H9 (cell line): ENCODE results near the gene SNAP25. TPM values are rescaled to one million over a fixed set of nuclear protein-coding genes. Genes with fewer than 3 reads are reported as not detected.

Source experiments
- DNase-seq: peaks from one replicate; pipeline ENCODE4 v3.0.0-alpha.2; 2017
- H2AFZ ChIP-seq: one replicate; pipeline ENCODE4 v1.6.1; 2013; ENCODE audit warnings: mild to moderate bottlenecking, low read length, control low read depth, moderate library complexity
- H2AK5ac ChIP-seq: 2 replicates; pipeline ENCODE4 v1.6.1; 2013; ENCODE audit warnings: low read length, control low read depth, mixed read lengths; ENCODE audit not compliant: insufficient read length
- H2BK120ac ChIP-seq: one replicate; pipeline ENCODE4 v1.6.1; 2013; ENCODE audit warnings: low read depth, mild to moderate bottlenecking, low read length, control low read depth, inconsistent platforms; ENCODE audit not compliant: poor library complexity, severe bottlenecking
- H2BK12ac ChIP-seq: 2 replicates; pipeline ENCODE4 v1.6.1; 2013; ENCODE audit warnings: low read length, control low read depth, mixed read lengths, low read depth; ENCODE audit not compliant: insufficient read length
- H2BK15ac ChIP-seq: 2 replicates; pipeline ENCODE4 v1.6.1; 2013; ENCODE audit warnings: low read depth, low read length, control low read depth
- H2BK20ac ChIP-seq: one replicate; pipeline ENCODE4 v1.6.1; 2013; ENCODE audit warnings: low read depth, mild to moderate bottlenecking, low read length, control low read depth, inconsistent platforms; ENCODE audit not compliant: poor library complexity, severe bottlenecking
- H2BK5ac ChIP-seq: 2 replicates; pipeline ENCODE4 v1.6.1; 2013; ENCODE audit warnings: low read length, control low read depth, mixed read lengths; ENCODE audit not compliant: insufficient read length
- H3K14ac ChIP-seq: 2 replicates; pipeline ENCODE4 v1.6.1; 2013; ENCODE audit warnings: low read length, control low read depth; ENCODE audit not compliant: insufficient read depth
- H3K18ac ChIP-seq: 2 replicates; pipeline ENCODE4 v1.6.1; 2013; ENCODE audit warnings: low read depth, mild to moderate bottlenecking, mixed read lengths, low read length, control low read depth; ENCODE audit not compliant: insufficient read length
- H3K23ac ChIP-seq: 2 replicates; pipeline ENCODE4 v1.6.1; 2013; ENCODE audit warnings: low read length, control low read depth, mixed read lengths, low read depth; ENCODE audit not compliant: insufficient read length
- H3K23me2 ChIP-seq: 2 replicates; pipeline ENCODE4 v1.6.1; 2013; ENCODE audit warnings: low read depth, mild to moderate bottlenecking, mixed read lengths, low read length, control low read depth; ENCODE audit not compliant: insufficient read length, poor library complexity, severe bottlenecking
- H3K27ac ChIP-seq: 2 replicates; pipeline ENCODE4 v1.5.1; 2013; ENCODE audit warnings: low read length, control low read depth, mixed read lengths, low read depth; ENCODE audit not compliant: insufficient read length
- H3K27me3 ChIP-seq: 2 replicates; pipeline ENCODE4 v1.6.1; 2013; ENCODE audit warnings: low read length, control low read depth, inconsistent platforms; ENCODE audit not compliant: insufficient read depth
- H3K4ac ChIP-seq: 2 replicates; pipeline ENCODE4 v1.6.1; 2013; ENCODE audit warnings: low read depth, mild to moderate bottlenecking, control low read depth, inconsistent platforms, low read length, moderate library complexity
- H3K4me1 ChIP-seq: 2 replicates; pipeline ENCODE4 v1.6.1; 2013; ENCODE audit warnings: low read length, control low read depth, inconsistent platforms; ENCODE audit not compliant: insufficient read depth
- H3K4me2 ChIP-seq: 2 replicates; pipeline ENCODE4 v1.6.1; 2013; ENCODE audit warnings: low read length, control low read depth, mixed read lengths; ENCODE audit not compliant: insufficient read length, insufficient read depth
- H3K56ac ChIP-seq: 2 replicates; pipeline ENCODE4 v1.6.1; 2013; ENCODE audit warnings: low read depth, mild to moderate bottlenecking, mixed read lengths, low read length, control low read depth; ENCODE audit not compliant: insufficient read length
- H3K79me1 ChIP-seq: 2 replicates; pipeline ENCODE4 v1.6.1; 2013; ENCODE audit warnings: low read depth, mild to moderate bottlenecking, moderate library complexity, low read length, control low read depth, inconsistent platforms; ENCODE audit not compliant: insufficient read depth, poor library complexity, severe bottlenecking
- H3K79me2 ChIP-seq: 2 replicates; pipeline ENCODE4 v1.6.1; 2013; ENCODE audit warnings: low read length, control low read depth, inconsistent platforms; ENCODE audit not compliant: insufficient read depth
- H3K9ac ChIP-seq: 2 replicates; pipeline ENCODE4 v1.6.1; 2013; ENCODE audit warnings: low read length, control low read depth, mixed read lengths; ENCODE audit not compliant: insufficient read length; ENCODE audit errors: extremely low read depth
- H3K9me3 ChIP-seq: one replicate; pipeline ENCODE4 v1.6.1; 2013; ENCODE audit warnings: low read depth, low read length, inconsistent platforms; ENCODE audit not compliant: control insufficient read depth
- H3T11ph ChIP-seq: one replicate; pipeline ENCODE4 v1.6.1; 2013; ENCODE audit warnings: mild to moderate bottlenecking, low read length, control low read depth, inconsistent platforms
- H4K20me1 ChIP-seq: one replicate; pipeline ENCODE4 v1.6.1; 2013; ENCODE audit not compliant: control insufficient read depth, insufficient read length, insufficient read depth
- H4K5ac ChIP-seq: 2 replicates; pipeline ENCODE4 v1.6.1; 2013; ENCODE audit warnings: low read depth, mild to moderate bottlenecking, mixed read lengths, low read length, control low read depth; ENCODE audit not compliant: insufficient read length
- H4K8ac ChIP-seq: replicated peaks from 2 replicates; pipeline ENCODE4 v1.6.1; 2013; ENCODE audit warnings: low read length, control low read depth, mixed read lengths, low read depth; ENCODE audit not compliant: insufficient read length
- H4K91ac ChIP-seq: 2 replicates; pipeline ENCODE4 v1.6.1; 2013; ENCODE audit warnings: low read depth, mild to moderate bottlenecking, moderate library complexity, mixed read lengths, low read length, control low read depth; ENCODE audit not compliant: insufficient read length
- H3K27ac Mint-ChIP-seq, 3 experiments: 2 replicates in 2 of 3; 3 replicates in 1 of 3; pipeline ENCODE4 v1.8.0; 2020 to 2021; ENCODE audit warnings: mixed read lengths in 3 of 3, mild to moderate bottlenecking in 1 of 3, moderate library complexity in 1 of 3
- H3K27me3 Mint-ChIP-seq: 2 replicates; pipeline ENCODE4 v1.8.0; 2021; ENCODE audit warnings: low read depth, mild to moderate bottlenecking, moderate library complexity, mixed read lengths
- H3K36me3 Mint-ChIP-seq, 3 experiments: 2 replicates in 2 of 3; 3 replicates in 1 of 3; pipeline ENCODE4 v1.8.0; 2020 to 2021; ENCODE audit warnings: low read depth in 3 of 3, mixed read lengths in 3 of 3; ENCODE audit not compliant: insufficient read depth in 1 of 3
- H3K4me1 Mint-ChIP-seq, 2 experiments: 2 replicates each; pipeline ENCODE4 v1.8.0; 2020; ENCODE audit warnings: mixed read lengths in 2 of 2
- H3K4me3 Mint-ChIP-seq, 2 experiments: 2 replicates in 1 of 2; 3 replicates in 1 of 2; pipeline ENCODE4 v1.8.0; 2020 to 2021; ENCODE audit warnings: mild to moderate bottlenecking in 2 of 2, mixed read lengths in 2 of 2, moderate library complexity in 1 of 2
- H3K9me3 Mint-ChIP-seq, 2 experiments: 2 replicates in 1 of 2; 3 replicates in 1 of 2; pipeline ENCODE4 v1.8.0; 2020; ENCODE audit warnings: mild to moderate bottlenecking in 2 of 2, mixed read lengths in 2 of 2, moderate library complexity in 1 of 2
- CTCF ChIP-seq: fragments of 200-600 bp; sonication (generic); conservative IDR thresholded peaks from 3 replicates; pipeline ENCODE4 v1.8.0; 2021; ENCODE audit warnings: antibody characterized with exemption, mild to moderate bottlenecking
- whole genome bisulfite sequencing: extraction: QIAGEN DNeasy Blood & Tissue Kit; methylation state at CpG from one replicate; pipeline ENCODE4 v1.1.7; 2013; ENCODE audit warnings: missing lambda C conversion rate, low lambda C conversion rate, mixed read lengths; ENCODE audit not compliant: insufficient read length; ENCODE audit errors: extremely low coverage; 5-methylcytosine and 5-hydroxymethylcytosine counted together
- total RNA-seq: library from RNA; stranded (reverse); gene quantifications from 2 replicates; pipeline ENCODE4 v1.2.1, GENCODE V29; 2021

Gene SNAP25
- total RNA-seq, 1 experiment from 2014 or later: 0.13 TPM

DNA sequence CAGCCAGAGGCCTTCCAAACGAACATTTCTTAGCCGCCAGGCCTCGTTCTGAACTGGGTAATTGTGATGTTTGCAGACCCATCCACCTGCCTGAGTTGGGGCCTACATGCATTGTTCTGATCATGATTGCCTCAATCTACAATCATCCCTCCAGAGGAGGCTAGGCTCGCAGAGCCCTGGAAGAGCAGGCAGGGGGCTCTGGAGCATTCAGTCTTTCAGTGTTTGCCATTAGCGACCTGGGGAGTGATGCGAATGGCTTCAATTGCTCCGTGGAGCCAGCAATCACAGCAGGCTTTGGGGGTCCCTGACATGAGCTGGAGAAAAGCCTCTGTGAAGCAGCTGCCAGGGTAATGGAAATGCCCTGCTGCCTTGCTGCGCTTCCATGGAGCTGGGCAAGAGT lies 22.0 kb downstream of the SNAP25 start:
- Histone ChIP-seq H3K9ac (no peak overlapping the region), H3K4ac (no peak overlapping the region), H3K14ac (no peak overlapping the region; the same call in 1 of the 2 replicates), H2BK12ac (no peak overlapping the region), H3K79me1 (no peaks in the 10 kb centered on the region), H4K8ac (no peak overlapping the region), H3K18ac (no peak overlapping the region), H3K79me2 (no peaks in the 10 kb centered on the region), H3K56ac (no peak overlapping the region), H3K27ac (no peak overlapping the region), H3K23ac (no peak overlapping the region), H4K5ac (no peak overlapping the region), H3T11ph (no peak overlapping the region), H2BK120ac (no peak overlapping the region), H2AFZ (no peak overlapping the region), H4K91ac (no peak overlapping the region), H2BK5ac (no peak overlapping the region), H4K20me1 (no peaks in the 10 kb centered on the region), H3K4me2 (no peak overlapping the region), H3K9me3 (no peaks in the 10 kb centered on the region), H3K4me1 (no peaks in the 10 kb centered on the region), H3K23me2 (no peaks in the 10 kb centered on the region), H2AK5ac (no peak overlapping the region), H2BK20ac (no peak overlapping the region), H3K27me3 (no peaks in the 10 kb centered on the region), H2BK15ac (no peak overlapping the region)
- TF ChIP-seq CTCF: no peak; the same call in 2 of the 3 replicates
- H3K36me3 Mint-ChIP-seq: no peaks in the 10 kb centered on the region
- no peak overlapping the region for H3K4me3 Mint-ChIP-seq
- H3K27ac Mint-ChIP-seq: peak overlapping the region in 1 of 3 experiments; percentile 73; a peak in 2 of 7 replicates
- no peaks in the 10 kb centered on the region for H3K9me3 Mint-ChIP-seq
- peaks cover 15% of the 10 kb centered on the region in 2 experiments for H3K4me1 Mint-ChIP-seq
- peak; percentile 50 for DNase-seq
- WGBS: no CpG with 5 or more reads among the region's 8 CpGs
- peaks cover 3% of the 10 kb centered on the region; the same call in 1 of the 2 replicates for H3K27me3 Mint-ChIP-seq
